ENCODE measurements around the gene CFD. TPM values are rescaled to one million over a fixed set of nuclear protein-coding genes. Genes with fewer than 3 reads are reported as not detected.

CFD gene
- total RNA-seq, 1 experiment from 2014 or later, result 1.9 TPM

- no peak for DNase-seq
- Histone ChIP-seq H4K8ac (replicated peaks; ENCODE audit: insufficient read length, low read depth, low read length) (no peak overlapping the region), H4K5ac (ENCODE audit: insufficient read length, low read depth, low read length) (no peak overlapping the region), H3K79me1 (ENCODE audit: insufficient read depth, low read depth, low read length, poor library complexity, severe bottlenecking) (no peaks in the 10 kb centered on the region), H3K18ac (ENCODE audit: insufficient read length, low read depth, low read length) (no peak overlapping the region), H3K4me2 (ENCODE audit: insufficient read depth, insufficient read length, low read length) (no peak overlapping the region), H2AFZ (ENCODE audit: low read length) (no peak overlapping the region), H3K79me2 (ENCODE audit: insufficient read depth, low read length) (no peaks in the 10 kb centered on the region), H3K9ac (ENCODE audit: extremely low read depth, insufficient read length, low read length) (no peak overlapping the region), H2BK5ac (ENCODE audit: insufficient read length, low read length) (no peak overlapping the region), H2AK5ac (ENCODE audit: insufficient read length, low read length) (no peak overlapping the region), H2BK15ac (ENCODE audit: low read depth, low read length) (no peak overlapping the region), H3K14ac (ENCODE audit: insufficient read depth, low read length) (no peak overlapping the region), H3K27ac (ENCODE audit: insufficient read length, low read depth, low read length) (no peak overlapping the region), H2BK120ac (ENCODE audit: low read depth, low read length, poor library complexity, severe bottlenecking) (no peak overlapping the region), H3T11ph (ENCODE audit: low read length) (no peak overlapping the region), H3K27me3 (ENCODE audit: insufficient read depth, low read length) (no peaks in the 10 kb centered on the region), H3K4ac (ENCODE audit: low read depth, low read length) (no peak overlapping the region), H3K56ac (ENCODE audit: insufficient read length, low read depth, low read length) (no peak overlapping the region), H4K20me1 (ENCODE audit: control insufficient read depth, insufficient read depth, insufficient read length) (no peaks in the 10 kb centered on the region), H2BK20ac (ENCODE audit: low read depth, low read length, poor library complexity, severe bottlenecking) (no peak overlapping the region), H3K4me1 (ENCODE audit: insufficient read depth, low read length) (no peaks in the 10 kb centered on the region), H3K9me3 (ENCODE audit: control insufficient read depth, low read depth, low read length) (no peaks in the 10 kb centered on the region), H3K23me2 (ENCODE audit: insufficient read length, low read depth, low read length, poor library complexity, severe bottlenecking) (no peaks in the 10 kb centered on the region), H3K23ac (ENCODE audit: insufficient read length, low read depth, low read length) (no peak overlapping the region), H4K91ac (ENCODE audit: insufficient read length, low read depth, low read length) (no peak overlapping the region), H2BK12ac (ENCODE audit: insufficient read length, low read depth, low read length) (no peak overlapping the region)
- 0 out of 4 replicates have a peak, but pooled peaks cover 0 to 3% of the 10 kb centered on the region in 2 experiments for H3K4me1 Mint-ChIP-seq
- WGBS (ENCODE audit: extremely low coverage, insufficient read length, low lambda C conversion rate), result no CpG with 5 or more reads among the region's 38 CpGs
- peaks cover 5% of the 10 kb centered on the region for H3K27me3 Mint-ChIP-seq (ENCODE audit: low read depth)
- no peaks in the 10 kb centered on the region; a peak in 1 of 5 replicates for H3K9me3 Mint-ChIP-seq
- H3K4me3 Mint-ChIP-seq, result no peak overlapping the region
- no peak overlapping the region for H3K27ac Mint-ChIP-seq
- no peak for TF ChIP-seq CTCF (conservative IDR thresholded peaks at IDR 0.05)
- H3K36me3 Mint-ChIP-seq (ENCODE audit: insufficient read depth in 1 of 3, low read depth in 3 of 3), result no peaks in the 10 kb centered on the region
These were observed 27.8 kb upstream of the CFD start for GRCh38 chr19:831407-832369.

All from H9 (cell line).